Gastrocnemius medialis (tissue), 4 donors: ENCODE data around the gene PRSS21.

ENCODE experiments used
- CTCF ChIP-seq, 5 experiments: fragments of 450-650 bp in 3 of 5; fragments of 200-600 bp in 2 of 5; sonication (generic) in 2 of 5; IDR thresholded peaks in 4 of 5; conservative IDR thresholded peaks in 1 of 5; 1 replicate in 4 of 5; 2 replicates in 1 of 5; pipeline ENCODE4 v1.5.1; 2016 to 2019; ENCODE audit warnings: antibody characterized with exemption in 5 of 5, mild to moderate bottlenecking in 3 of 5, moderate library complexity in 3 of 5
- POLR2A ChIP-seq, 2 donors: fragments of 450-650 bp; IDR thresholded peaks; one replicate each; pipeline ENCODE4 v1.6.1; 2017; ENCODE audit warnings: antibody characterized with exemption in 2 of 2, mild to moderate bottlenecking in 2 of 2, moderate library complexity in 2 of 2

DNA sequence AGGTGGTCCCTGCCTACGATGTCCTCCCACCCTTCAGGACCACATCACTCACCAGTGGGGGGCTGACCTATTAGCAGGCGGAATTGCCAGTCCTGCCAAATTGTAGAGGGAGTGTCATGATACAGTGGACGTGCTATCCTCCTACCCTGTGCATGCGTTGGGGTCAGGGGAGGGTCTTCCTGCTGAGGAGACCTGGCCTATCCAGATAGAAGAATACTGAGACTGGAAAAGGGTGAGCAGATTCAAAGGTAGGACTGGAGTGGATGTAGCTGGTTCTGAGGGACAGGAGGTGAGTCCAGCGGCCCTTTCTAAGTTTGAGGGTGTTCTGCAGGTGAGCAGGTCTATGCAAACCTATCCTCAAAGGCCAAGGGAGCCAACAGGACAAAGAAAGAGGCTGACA, 10.8 kb upstream of the PRSS21 start:
- TF ChIP-seq POLR2A (IDR thresholded peaks at IDR 0.05), result no peak
- TF ChIP-seq CTCF (IDR thresholded peaks at IDR 0.05 in 4 of 5, conservative IDR thresholded peaks at IDR 0.05 in 1 of 5), result no peak
